GM20431 (cell line): ENCODE data around the gene MYO5A.

ENCODE experiments used
- in situ Hi-C: fragments of 300-500 bp; cut with MseI, MboI; formaldehyde crosslinking; loops from one replicate; pipeline ENCODE4 v1.15.0; 2020; ENCODE audit warnings: low sequenced_read_pairs; ENCODE audit not compliant: unreplicated experiment

Gene MYO5A

GRCh38 chr15:52379395-52380106 lies 149.1 kb downstream of the MYO5A start:
- in situ Hi-C loops = no loop called here

- in situ Hi-C loops = no loop called here
Measured at GRCh38 chr15:52378746-52379394, 149.8 kb downstream of the MYO5A start.

- in situ Hi-C loops = no loop called here
Measured at GRCh38 chr15:52370010-52370409, 158.7 kb downstream of the MYO5A start.

- in situ Hi-C loops = no loop called here
Measured at GRCh38 chr15:52369455-52369854, 159.2 kb downstream of the MYO5A start.

- in situ Hi-C loops = no loop called here
Measured at GRCh38 chr15:52369030-52369429, 159.7 kb downstream of the MYO5A start.

- in situ Hi-C loops = no loop called here
Measured at GRCh38 chr15:52368402-52368801, 160.3 kb downstream of the MYO5A start.

- in situ Hi-C loops = no loop called here
Measured at GRCh38 chr15:52362497-52362896, 166.2 kb downstream of the MYO5A start.

GRCh38 chr15:52361975-52362494 lies 166.6 kb downstream of the MYO5A start:
- in situ Hi-C loops = no loop called here

GRCh38 chr15:52361494-52361893 lies 167.2 kb downstream of the MYO5A start:
- in situ Hi-C loops = no loop called here

GRCh38 chr15:52360229-52361203 lies 168.2 kb downstream of the MYO5A start:
- in situ Hi-C loops = no loop called here

- in situ Hi-C loops = no loop called here
Measured at GRCh38 chr15:52359722-52360121, 169.0 kb downstream of the MYO5A start.

GRCh38 chr15:52357949-52358348 lies 170.7 kb downstream of the MYO5A start:
- in situ Hi-C loops = no loop called here

- in situ Hi-C loops = no loop called here
Measured at GRCh38 chr15:52352086-52352485, 176.6 kb downstream of the MYO5A start.

GRCh38 chr15:52351206-52351908 lies 177.3 kb downstream of the MYO5A start:
- in situ Hi-C loops = no loop called here

- in situ Hi-C loops = no loop called here
Measured at GRCh38 chr15:52350423-52350822, 178.3 kb downstream of the MYO5A start.

- in situ Hi-C loops = loop anchor here (25.0 kb wide), 1 partner anchor 388 kb away; no protein-coding TSS in a partner anchor
Measured at GRCh38 chr15:52349052-52349700, 179.5 kb downstream of the MYO5A start.

GRCh38 chr15:52348056-52348745 lies 180.5 kb downstream of the MYO5A start:
- in situ Hi-C loops = loop anchor here (25.0 kb wide), 1 partner anchor 389 kb away; no protein-coding TSS in a partner anchor

- in situ Hi-C loops = loop anchor here (25.0 kb wide), 1 partner anchor 393 kb away; no protein-coding TSS in a partner anchor
Measured at GRCh38 chr15:52344592-52344991, 184.1 kb downstream of the MYO5A start.
